HG03097 (cell line): ENCODE results near the gene BCL3.

Experiments used
- ATAC-seq: cut with Tn5 transposase; IDR thresholded peaks from one replicate; pipeline ENCODE4 v1.9.1; 2021; ENCODE audit not compliant: unreplicated experiment, low FRiP score

BCL3 gene

DNA sequence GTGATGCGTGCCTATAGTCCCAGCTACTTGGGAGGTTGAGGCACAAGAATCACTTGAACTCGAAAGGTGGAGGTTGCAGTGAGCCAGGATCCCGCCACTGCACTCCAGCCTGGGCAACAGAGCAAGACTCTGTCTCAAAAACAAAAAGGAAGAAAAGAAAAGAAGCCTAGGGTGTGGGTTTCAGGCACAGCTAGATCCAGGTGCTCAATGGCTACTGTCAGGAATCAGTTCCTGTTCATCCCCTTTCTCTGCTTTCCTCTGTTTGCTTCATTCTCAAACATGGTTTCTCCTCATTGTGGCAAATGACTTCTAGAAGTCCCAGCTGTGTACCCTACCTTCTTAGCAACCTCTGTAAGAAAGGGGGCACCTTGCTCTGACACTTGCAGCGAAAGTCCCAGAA is 35.0 kb downstream of the BCL3 start:
- ATAC-seq, result no peak

DNA sequence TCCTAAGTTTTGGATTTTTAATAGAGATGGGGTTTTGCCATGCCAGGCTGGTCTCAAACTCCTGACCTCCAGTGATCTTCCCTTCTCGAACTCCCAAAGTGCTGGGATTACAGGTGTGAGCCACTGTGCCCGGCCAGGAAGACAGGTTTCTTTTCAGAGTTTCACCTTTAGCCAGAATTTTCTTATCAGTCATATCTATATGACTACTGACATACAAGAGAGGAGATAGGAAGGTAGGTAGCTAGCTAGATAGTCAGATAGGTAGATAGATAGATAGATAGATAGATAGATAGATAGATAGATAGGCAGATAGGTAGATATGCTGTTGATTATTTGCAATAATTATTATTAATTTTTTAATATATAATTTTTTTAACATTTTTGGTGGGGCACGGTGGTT is 36.8 kb downstream of the BCL3 start:
- no peak for ATAC-seq

DNA sequence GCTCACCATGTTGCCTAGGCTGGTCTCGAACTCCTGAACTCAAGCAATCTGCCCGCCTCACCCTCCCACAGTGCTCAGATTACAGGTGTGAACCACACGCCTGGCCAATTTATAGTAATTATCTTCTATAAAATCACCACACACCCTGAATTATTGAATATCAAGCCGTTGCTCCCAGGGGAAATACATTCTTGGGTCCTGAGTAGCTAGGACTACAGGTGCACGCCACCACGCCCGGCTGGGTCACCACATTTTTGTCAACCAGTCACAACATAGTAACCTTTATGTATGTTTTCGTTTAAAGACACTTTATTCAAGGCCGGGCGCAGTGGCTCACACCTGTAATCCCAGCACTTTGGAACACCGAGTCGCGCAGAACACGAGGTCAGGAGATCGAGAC is 37.5 kb downstream of the BCL3 start:
- no peak for ATAC-seq

DNA sequence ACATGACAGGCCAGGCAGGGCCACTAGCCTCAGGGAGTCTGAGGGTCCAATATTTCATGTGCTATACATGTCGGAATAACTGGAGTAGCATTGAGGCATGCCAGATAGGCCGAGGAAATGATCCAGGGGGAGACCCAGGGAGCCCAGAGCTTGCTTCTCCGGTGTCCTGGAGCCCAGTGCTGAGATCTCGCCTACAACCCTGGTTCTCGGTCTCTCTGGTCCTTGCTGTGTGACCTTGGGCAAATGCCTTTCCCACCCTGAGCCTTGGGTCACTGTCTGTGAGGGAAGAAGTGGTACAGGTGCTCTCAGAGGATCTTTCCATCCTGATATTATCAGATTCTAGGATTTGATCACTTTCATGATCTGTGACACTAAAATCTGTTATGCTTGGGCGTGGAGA is 40.5 kb downstream of the BCL3 start:
- no peak for ATAC-seq

DNA sequence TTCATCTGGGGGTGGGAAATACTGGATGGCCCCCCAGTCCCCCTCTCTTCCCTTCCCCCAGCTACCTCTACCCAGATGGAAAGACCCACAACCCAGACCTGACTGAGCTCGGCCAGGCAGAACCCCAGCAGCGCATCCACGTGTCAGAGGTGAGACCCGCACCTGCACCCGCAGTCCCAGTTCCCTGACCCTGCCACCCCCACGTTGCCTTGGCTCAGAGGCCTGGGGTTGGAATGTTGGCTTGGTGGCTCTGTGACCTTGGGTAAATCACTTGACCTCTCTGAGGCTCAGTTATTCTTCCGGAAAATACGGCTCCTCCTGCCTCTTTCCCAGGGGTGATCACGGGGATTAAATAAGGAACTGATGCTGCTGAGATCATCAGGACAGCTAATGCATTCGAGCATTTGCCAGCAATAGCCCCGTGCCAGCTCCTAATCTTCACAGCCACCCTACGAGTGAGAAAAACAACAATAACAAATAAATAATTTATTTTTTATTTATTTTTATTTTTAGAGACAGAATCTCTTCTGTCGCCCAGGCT is 41.5 kb downstream of the BCL3 start:
- no peak for ATAC-seq

DNA sequence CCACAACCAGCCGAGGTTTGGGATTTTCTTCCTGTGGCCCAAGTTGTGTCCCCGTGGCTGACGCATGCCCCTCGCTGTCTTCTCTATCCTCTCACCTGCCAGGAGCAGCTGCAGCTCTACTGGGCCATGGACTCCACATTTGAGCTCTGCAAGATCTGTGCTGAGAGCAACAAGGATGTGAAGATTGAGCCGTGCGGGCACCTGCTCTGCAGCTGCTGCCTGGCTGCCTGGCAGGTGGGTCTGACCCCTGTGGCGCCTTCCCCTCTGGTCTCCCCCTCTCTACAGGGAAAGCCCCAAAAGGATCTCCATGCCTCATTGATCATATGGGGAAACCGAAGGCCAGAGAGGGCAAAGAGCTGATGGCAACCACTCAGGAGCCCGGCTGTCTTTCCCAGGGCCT is 43.8 kb downstream of the BCL3 start:
- no peak for ATAC-seq

DNA sequence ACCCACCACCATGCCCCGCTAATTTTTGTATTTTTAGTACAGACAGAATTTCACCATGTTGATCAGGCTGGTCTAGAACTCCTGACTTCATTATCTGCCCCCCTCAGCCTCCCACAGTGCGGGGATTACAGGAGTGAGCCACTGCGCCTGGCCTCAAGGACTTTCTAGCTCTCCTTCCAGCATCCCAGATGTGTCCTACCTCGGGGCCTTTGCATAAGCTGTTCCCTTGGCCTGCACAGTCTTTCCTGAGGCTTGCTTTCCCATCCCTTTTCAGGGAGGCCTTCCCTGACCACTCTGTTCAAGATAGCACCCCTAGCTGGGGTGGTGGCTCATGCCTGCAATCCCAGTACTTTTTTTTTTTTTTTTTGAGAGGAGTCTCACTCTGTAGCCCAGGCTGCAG is 46.1 kb downstream of the BCL3 start:
- ATAC-seq, result no peak

DNA sequence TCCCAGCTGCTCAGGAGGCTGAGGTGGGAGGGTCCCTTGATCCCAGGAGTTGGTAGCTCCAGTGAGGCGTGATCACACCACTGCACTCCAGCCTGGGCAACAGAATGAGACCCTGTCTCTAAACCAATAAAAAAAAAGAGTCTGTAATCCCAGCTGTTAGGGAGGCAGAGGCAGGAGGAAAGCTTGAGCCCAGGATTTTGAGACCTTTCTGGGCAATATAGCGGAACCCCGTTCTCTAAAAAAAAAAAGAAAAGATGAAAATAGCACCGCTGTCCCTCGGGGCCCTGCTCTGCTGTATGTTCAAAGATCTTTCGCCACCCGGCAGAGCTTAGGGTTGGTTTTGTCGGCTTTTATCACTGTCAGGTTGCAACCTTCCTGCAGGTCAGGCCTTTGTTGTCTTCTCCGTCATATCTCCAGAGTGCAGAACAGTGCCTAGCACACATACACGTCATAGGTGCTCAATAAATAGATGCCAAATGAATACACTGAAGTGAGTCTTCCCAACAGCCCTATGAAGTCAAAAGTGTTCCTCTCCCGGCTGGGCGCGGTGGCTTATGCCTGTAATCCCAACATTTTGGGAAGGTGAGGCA is 47.0 kb downstream of the BCL3 start:
- ATAC-seq, result no peak

DNA sequence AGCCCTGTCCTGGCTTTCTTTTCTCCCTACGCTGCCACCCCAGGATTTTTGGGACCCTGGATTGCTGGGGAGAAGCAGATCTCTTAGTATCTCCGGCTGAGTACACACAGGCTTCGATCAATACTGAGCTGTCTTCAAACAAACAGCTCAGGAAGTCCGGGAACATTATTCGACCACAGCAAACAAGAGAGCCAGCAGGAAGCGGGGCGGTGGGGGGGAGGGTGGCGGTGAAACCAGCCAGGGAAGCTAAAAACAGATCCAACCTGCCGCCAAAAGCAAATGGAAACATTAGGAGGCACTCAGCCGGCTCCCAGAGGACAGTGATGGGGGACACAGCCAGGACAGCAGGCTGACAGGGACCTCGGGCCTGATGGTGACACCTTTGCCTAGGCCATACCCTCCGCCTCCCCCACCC is 48.2 kb downstream of the BCL3 start:
- no peak for ATAC-seq

DNA sequence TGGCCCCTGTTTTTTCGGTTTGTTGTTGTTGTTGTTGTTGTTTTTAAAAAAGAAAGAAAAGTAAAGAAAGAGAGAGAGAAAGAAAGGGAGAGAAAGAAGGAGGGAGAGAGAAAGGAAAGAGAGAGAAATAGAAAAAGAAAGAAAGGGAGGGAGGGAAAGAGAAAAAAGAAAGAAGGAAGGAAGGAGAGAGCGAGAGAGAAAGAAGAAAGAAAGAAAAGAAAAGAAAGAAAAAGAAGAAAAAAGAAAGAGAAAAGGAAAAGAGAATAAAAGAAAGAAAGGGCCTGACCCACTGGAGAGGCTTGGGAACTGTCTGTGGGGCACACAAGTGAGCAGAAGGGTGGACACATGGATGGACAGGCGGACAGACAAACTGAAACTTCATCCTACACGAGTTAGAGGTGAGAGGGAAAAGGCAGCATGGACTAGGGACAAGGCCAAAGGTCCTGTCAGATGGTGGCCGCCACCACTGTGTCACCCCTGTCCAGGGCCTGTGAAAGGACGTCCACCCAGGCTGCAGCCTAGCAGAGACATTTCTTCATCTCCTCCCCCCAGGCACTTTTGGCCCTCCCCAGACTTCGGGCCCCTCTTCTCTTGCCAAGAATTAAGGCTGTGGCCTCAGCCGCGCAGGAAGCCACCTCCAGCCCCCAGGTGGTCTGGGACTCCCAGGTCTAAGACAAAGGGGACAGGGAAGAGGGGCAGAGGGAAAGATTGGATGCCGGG is 51.3 kb downstream of the BCL3 start:
- ATAC-seq, result no peak

DNA sequence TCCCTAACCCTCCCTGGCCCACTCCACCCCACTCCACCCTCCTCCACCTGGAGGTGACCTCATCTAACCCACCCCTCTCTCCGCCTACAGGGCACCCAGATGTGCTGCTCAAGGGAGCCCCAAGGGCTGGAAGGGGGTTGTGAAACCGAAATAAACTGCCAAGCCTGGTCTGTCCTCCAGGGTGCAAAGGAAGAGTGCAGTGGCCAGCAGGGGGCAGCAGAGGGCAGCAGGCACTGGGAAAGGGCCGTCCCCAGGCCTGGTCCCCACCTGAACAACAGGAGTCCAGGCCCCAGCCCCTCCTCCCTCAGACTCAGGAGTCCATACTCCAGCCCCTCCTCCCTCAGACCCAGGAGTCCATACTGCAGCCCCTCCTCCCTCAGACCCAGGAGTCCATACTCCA is 52.0 kb downstream of the BCL3 start:
- no peak for ATAC-seq

DNA sequence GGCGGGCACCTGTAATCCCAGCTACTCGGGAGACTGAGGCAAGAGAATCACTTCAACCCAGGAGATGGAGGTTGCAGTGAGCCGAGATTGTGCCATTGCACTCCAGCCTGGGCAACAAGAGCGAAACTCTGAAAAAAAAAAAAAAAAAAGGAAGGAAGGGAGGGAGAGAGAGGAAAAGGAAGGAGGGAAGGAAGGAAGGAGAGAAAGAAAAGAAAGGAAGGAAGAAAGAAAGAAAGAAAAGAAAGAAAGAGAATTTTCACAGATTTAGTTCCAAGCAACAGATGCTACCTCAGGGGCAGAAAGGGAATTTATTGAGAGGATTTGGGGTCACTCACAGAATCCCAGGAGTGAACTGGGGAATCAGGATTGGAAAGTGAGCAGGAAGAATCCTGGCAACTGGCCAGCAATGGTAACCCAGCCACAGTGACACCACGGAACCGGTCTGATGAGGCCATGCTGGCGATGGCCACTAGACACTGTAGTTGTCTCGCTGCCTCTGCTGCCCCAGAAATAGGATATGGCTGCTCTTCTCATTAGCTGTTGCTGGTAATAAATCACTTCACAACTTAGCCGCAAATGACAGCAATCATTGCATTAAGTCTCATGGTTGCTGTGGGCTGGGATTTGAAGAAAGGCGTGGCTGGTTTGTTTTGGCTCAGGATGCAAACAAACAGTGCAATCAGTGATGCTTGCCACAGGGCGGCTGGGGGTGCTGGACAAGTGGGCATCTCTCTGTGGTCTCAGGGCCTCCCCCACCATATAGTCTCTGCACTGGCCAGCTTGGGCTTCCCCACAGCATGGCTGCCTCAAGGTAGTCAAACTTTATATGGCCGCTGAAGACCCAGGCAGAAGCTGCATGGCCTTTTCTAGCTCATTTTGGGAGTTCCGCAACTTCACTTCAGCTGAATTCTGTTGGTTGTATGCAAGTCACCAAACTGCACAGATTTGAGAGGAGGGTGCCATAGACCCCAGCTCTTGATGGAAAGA is 55.2 kb downstream of the BCL3 start:
- no peak for ATAC-seq

DNA sequence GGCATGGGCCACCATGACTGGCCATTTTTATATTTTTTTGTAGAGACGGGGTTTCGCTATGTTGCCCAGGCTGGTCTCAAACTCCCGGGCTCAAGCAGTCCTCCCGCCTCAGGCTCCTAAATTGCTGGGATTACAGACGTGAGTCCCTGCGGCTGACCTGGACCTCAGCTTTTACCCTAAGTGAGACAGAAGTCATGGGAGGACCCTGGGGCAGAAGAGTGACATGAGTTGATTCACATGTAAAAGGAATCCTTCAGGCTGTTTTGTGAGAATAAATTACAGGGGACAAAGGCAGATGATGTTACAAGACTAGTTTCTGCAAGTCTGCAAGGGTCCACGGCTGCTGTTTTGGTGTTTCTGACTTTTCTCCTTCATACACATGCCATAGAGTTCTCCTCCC is 57.8 kb downstream of the BCL3 start:
- ATAC-seq, result no peak

DNA sequence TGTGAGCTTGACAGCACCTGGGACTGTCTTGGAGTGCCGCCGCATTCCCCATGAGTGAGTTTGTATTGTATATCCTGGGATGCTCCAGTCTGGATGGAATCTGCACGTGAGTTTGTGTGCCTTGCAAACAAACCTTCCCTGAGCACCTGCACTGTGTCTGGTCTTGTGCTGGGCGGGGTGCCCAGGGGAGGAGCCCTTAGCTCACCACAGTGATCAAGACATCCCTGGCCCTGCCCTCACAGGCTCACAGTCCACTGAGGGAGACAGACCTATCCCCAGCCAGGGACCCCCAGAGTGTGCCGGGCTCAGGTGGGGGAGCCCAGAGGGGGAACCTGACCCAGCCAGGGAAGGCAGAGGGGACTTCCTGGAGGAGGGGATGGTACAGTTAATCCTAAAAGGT is 58.7 kb downstream of the BCL3 start:
- ATAC-seq, result no peak

DNA sequence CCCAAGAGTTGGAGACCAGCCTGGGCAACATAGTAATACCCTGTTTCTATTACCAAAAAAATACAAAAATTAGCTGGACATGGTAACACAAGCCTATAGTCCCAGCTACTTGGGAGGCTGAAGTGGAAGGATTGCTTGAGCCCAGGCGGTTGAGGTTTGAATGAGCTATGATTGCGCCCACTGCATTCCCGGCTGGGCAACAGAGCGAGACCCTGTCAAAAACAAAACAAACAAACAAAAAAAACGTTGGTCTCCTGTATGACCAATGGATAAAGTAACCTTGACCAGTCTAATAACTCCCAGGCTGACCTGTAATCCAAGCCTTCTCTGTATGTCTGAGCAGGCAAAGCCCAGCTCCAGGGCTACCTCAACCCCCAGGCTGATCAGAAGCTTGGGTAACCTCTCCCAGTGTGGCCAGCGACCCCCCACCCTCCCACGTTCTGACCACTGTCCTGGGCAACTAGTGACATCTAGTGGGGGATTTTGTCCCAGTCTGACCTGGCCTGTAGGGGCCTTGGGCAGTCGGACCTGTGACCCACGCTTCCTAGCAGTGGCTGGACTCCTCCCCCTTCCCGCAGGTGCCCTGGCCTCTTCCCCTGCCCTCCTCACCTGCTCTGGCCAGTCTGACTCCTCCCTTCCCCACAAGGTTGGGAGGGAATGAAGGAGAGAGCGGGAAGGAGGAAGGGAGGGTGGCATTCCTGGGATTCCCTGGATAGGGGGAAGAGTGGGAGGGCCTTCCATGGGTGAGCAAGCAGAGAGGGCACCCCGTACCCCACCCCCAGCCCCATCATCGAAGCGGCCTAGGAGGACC is 59.3 kb downstream of the BCL3 start:
- ATAC-seq, result no peak

DNA sequence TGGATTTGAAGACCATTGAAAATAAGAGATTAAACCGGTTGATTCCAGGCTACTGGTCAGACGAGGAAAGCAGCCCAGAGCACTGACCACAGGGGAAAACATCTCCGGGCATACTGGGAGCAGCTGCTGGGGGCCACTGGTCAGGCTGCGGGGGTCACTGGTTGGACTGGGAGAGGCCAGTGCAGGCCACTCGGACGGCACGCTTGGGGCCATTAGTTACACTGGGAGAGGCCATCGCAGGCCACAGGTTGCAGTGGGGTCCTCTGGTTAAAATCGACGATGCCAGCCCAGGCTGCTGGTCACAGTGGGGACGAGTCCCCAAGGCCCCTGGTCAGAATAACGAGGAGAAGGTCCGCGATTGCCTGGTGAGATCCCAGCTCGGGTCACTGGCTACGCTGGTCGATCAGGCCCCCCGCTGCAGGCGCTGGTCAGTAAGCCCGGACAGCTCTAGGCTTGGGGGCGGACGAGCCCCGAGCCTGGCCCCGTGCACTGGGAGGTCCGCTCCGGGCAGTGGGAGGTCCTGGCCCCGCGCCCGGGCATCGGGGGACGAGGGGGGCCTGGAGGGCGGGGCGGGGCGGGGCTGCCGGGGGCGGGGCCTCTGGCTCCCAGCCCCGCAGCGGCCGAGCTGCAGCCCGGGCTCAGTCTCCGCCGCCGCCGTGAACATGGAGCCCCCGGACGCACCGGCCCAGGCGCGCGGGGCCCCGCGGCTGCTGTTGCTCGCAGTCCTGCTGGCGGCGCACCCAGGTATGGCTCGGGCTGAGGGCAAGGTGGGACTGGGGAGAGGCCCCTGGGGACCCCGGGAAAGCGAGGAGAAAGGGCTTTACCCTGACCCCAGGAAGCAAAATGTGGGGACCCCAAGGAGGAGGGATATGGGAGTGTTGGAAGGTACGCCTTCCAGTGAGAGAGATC is 60.2 kb downstream of the BCL3 start, which contains the start of gene BCAM:
Gene BCAM (plus strand): TSS at position 641 of the 909 bp plus-strand sequence. CDS start 22 bp downstream, at position 663.
- no peak for ATAC-seq
